AG09319 (cell line): Measurements from ENCODE around the gene HOXB2.

Source experiments
- DNase-seq: peaks from one replicate; pipeline ENCODE4 v3.0.0-alpha.2; 2010; ENCODE audit warnings: low read depth; ENCODE audit errors: extremely low read depth
- TF ChIP-seq, protein P1 (sequence below): IDR thresholded peaks from 2 replicates; pipeline ENCODE4 v1.5.1; 2011; ENCODE audit warnings: low read depth, mild to moderate bottlenecking, inconsistent platforms, low read length, moderate library complexity

HOXB2 gene

DNA sequence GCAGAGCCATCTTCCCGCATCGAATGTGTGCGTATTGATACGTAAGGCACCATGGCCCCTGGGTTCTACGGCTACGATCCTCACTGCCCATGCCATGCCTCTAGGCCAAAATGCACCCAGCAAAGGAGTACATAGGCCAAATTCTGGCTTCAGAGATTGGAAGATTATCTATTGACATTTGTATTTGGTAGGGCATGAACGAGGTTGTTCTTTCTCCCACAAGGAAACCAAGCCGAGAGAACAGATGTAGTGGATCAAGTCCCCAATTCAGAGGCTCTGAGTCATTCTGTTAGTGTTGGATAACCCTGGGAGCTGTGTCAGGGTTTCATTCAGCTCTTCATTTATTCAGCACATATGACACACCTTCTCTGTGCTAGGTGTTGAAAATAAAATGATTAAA is 50.6 kb downstream of the HOXB2 start:
- no peak for DNase-seq
- TF ChIP-seq, protein P1, sequence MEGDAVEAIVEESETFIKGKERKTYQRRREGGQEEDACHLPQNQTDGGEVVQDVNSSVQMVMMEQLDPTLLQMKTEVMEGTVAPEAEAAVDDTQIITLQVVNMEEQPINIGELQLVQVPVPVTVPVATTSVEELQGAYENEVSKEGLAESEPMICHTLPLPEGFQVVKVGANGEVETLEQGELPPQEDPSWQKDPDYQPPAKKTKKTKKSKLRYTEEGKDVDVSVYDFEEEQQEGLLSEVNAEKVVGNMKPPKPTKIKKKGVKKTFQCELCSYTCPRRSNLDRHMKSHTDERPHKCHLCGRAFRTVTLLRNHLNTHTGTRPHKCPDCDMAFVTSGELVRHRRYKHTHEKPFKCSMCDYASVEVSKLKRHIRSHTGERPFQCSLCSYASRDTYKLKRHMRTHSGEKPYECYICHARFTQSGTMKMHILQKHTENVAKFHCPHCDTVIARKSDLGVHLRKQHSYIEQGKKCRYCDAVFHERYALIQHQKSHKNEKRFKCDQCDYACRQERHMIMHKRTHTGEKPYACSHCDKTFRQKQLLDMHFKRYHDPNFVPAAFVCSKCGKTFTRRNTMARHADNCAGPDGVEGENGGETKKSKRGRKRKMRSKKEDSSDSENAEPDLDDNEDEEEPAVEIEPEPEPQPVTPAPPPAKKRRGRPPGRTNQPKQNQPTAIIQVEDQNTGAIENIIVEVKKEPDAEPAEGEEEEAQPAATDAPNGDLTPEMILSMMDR = no peak
